Daoy (cell line): ENCODE results near the gene RNF31. TPM values are rescaled to one million over a fixed set of nuclear protein-coding genes. Genes with fewer than 3 reads are reported as not detected.

Source experiments
- DNase-seq: peaks from one replicate; pipeline ENCODE4 v3.0.0-alpha.2; 2015; ENCODE audit warnings: low read depth
- total RNA-seq: library from RNA; depleted of rRNA; stranded (reverse); fragments of >200 nt; shearing (Covaris generic); gene quantifications from 2 replicates; pipeline ENCODE4 v1.2.3, GENCODE V29; 2014

Gene RNF31
- total RNA-seq, 1 experiment from 2014 or later, result 49.7 TPM

DNA sequence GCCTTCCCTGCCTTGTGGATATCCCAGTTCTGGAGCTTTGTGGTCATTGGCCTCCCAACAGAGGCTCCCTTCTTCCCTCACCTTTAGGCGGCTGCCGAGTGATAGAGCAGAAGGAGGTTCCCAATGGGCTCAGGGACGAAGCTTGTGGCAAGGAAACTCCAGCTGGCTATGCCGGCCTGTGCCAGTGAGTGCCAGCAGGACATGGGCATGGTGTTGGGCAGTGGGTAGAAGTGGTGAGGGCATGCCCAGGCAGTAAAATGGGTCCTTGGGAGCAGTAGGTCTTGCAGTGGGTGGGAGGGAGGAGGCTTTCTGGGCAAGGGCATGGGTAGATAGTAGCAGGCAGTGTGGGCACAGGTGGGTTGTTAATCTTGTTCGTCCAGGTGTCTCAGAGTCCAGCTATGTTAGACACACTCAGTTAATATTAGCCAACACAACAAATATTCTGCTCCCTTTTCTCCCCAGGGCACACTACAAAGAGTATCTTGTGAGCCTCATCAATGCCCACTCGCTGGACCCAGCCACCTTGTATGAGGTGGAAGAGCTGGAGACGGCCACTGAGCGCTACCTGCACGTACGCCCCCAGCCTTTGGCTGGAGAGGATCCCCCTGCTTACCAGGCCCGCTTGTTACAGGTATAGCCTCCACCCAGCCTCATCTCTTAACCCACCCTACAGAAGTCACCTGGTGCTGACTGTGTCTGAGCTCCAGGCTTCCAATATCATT is 12.6 kb downstream of the RNF31 start:
- no peak for DNase-seq

DNA sequence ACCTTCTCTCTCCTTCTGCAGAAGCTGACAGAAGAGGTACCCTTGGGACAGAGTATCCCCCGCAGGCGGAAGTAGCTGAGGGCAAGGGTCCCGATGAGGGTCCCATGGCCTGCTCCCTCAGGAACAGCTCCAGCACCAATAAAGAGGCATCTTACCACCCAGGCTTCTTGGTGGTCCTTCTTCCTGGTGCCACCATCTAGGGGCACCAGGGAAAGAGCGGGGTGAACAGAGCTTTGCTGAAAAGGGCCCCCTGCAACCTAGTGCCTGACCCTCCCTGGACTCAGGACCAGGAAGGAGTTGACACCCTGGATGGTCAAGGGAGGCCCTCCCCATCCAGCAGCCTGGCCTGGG is 13.2 kb downstream of the RNF31 start:
- DNase-seq, result no peak

DNA sequence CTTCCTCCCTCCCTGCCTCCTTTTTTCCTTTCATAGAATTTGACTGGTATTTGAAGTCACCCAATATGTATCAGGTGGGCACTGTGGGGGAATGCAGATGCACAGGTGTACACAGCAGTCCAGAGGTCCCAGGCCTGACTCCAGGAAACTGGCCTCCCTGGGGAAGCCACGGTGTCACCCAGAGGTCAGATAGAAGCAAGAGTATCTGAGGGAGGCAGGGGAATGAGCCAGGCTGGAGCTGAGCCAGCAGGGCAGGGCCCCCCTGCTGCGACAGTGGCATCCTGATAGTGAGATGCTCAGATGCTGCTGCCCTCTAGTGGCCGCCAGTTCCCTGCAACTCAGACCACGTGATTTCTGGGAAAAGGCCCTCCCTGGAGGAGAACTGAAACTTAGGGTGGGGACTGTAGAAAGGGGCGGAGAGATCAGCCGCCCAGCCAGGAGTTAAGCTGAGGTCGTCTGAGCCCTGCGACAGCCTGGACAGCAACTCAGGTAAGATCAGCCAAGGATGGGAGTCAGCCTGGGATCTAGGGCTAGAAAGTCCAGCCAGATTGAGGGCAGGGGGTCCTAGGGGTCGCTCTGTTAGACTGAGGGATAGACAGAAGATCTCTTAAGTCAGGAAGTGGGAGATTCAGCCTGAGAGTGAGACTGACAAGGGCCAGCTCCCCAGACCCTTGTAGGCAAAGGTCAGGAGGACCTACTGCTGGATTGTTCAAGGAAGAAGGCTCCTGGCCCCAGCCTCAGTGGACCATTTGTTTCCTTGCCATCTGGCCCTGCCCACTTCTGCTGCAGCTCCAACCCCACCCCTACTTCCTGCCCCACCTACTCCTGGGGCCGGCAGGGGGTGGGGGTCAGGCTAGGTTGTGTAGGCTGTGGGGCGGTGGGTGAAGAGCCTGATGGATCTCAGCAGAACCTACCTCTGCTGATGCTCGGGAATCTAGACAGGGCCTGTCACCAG is 13.8 kb downstream of the RNF31 start, which contains the start of gene IRF9:
TSS of gene IRF9 (plus strand) at position 416 of the 955 bp plus-strand sequence. CDS start 880 bp downstream, outside the sequence.
- DNase-seq, result peak; percentile 97

DNA sequence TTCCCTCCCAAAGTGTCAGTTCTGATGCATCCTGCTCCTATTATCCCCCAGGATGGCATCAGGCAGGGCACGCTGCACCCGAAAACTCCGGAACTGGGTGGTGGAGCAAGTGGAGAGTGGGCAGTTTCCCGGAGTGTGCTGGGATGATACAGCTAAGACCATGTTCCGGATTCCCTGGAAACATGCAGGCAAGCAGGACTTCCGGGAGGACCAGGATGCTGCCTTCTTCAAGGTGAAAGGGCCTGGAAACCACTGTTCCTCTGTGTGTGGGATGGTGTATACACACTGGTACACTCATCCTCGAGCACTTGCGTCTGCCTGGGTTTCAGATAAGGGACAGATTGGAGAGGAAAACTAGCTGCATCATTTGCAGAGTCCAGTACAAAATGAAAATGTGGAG is 14.8 kb downstream of the RNF31 start:
- DNase-seq, result no peak

DNA sequence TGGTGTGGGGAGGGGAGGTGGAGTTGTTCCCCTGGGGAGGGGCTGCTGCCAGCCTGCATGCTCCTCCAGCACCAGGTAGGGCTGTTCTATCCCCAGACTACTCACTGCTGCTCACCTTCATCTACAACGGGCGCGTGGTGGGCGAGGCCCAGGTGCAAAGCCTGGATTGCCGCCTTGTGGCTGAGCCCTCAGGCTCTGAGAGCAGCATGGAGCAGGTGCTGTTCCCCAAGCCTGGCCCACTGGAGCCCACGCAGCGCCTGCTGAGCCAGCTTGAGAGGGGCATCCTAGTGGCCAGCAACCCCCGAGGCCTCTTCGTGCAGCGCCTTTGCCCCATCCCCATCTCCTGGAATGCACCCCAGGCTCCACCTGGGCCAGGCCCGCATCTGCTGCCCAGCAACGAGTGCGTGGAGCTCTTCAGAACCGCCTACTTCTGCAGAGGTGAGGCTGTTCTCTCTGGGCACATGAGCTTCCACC is 17.3 kb downstream of the RNF31 start:
- DNase-seq, result no peak

DNA sequence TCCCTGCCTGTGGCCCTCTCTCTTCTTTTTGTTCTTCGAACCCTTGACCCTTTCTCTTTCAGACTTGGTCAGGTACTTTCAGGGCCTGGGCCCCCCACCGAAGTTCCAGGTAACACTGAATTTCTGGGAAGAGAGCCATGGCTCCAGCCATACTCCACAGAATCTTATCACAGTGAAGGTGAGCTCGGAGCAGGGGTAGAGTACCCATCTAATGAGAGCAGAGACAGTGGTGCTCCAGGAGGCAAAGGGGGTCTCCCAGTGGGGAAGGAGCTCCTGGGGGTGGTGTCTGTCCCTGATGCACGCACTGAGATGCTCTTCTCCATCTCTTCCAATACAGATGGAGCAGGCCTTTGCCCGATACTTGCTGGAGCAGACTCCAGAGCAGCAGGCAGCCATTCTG is 18.5 kb downstream of the RNF31 start:
- no peak for DNase-seq

DNA sequence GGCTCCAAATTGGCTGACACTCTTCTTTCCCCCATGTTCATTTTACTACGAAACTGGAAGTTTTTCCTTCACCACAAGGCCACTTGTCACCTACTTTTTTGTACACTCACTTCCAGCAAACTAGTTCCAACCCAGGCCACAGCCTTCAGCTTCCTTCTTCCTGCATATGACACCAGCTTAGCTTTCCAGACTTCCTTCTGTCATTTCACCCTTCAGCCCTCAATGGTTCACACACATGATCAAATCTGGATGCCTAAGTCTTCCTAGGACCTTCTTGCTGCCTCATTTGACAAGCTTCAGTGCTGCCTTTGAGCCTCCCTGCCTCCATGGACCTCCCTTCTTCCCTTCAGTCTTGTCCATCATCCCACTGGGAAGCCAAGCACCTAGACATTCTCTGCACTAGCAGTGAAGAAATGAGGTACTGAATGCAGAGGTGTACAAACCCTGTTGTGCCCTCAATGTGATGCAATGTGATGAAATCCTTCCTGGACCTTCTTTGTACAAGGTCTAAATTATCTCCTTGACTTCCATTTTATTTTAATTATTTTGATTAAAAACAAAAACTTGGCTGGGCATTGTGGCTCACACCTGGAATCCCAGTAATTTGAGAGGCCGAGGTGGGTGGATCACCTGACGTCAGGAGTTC is 20.3 kb downstream of the RNF31 start:
- DNase-seq, result no peak

DNA sequence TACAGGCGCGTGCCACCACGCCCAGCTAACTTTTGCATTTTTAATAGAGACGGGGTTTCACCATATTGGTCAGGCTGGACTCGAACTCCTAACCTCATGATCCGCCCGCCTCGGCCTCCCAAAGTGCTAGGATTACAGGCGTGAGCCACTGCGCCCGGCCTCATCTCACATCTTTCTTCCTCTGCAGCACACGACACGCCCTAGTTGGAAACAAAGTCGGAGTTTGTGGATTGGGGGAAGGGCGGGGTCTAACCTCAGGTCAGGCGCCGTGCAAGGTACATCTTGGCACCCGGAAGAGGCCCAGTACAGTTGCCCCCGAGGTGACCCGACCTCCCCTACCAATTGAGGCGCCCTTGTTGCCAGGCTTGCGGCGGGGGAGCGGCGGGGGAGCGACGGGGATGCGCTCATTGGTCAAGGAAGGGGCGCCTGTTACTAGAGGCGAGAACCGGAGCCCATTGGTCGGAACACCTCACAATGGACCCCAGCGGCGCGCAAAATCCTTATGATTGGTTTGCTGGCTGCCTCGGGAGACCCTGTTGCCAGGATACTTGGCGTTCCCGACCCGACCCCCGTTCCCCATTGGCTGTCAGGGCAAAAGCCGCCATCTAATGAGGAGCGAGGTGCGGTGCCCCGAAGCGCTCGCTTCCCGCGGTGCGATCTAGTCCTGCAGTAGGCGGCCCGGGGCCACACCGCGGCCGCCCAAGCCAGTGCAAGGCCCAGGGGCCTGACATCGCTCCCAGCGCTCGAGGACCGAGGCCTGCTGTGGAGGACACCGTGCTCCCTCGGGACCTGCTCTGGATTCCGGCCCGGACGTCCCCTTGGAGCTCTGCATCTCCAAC is 24.3 kb downstream of the RNF31 start, which contains the start of gene REC8:
TSS of gene REC8 (plus strand) at position 659 of the 839 bp plus-strand sequence. CDS start 473 bp downstream, outside the sequence.
- no peak for DNase-seq

DNA sequence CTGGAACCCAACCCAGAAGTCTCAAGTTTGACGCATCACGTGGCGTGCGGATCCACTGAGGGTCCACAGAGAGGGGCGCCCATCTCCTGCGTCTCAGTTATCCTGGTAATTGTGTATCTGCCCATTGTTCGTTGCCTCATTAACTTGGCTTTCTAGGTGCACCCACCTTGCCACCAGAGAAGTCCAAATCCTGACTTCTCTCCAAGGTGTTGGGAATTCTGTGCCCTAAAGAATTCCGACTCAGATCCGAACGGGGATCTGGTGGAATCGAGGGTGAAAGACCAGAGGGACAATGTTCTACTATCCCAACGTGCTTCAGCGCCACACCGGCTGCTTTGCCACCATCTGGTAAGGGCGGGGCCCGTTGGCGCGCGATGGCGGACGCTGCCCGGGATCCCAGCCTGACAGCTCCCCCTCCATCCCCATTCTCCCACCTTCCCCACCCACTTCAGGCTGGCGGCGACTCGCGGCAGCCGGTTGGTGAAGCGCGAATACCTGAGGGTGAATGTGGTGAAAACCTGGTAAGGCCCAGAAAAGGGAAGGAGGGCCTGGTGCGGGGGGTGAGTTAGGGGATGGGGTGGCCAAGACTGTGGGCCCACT is 25.1 kb downstream of the RNF31 start:
- DNase-seq, result no peak

DNA sequence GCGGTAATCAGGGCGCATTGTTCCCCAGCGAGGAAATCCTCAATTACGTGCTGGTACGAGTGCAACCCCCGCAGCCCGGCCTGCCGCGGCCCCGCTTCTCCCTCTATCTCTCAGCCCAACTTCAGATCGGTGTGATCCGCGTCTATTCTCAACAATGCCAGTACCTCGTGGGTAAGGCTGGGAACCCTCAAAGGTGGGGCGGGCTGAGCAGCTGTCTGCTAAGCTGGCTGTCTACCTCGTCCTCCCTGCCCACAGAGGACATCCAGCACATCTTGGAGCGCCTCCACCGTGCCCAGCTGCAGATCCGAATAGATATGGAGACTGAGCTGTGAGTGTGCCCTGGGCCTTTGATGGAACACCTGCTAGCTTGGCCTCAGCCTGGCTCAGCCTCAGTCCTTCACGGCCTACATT is 25.6 kb downstream of the RNF31 start:
- no peak for DNase-seq

DNA sequence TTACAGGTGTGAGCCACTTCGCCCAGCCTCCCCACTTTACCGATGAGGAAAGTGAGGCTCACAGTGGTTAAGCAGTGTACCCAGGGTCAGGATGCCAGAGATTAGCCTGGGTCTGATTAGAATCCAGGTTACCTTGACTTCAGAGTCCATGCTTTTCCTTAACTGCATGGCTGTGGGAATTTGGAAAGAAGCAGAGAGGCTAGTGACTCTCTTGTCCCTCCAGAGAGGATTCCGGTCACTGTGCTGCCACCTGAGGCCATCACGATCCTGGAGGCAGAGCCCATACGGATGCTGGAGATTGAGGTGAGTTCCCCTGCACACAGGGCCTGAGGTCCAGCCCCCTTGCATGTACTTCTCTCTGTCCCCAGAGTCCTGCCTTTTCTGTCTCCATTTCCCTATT is 29.3 kb downstream of the RNF31 start:
- no peak for DNase-seq

DNA sequence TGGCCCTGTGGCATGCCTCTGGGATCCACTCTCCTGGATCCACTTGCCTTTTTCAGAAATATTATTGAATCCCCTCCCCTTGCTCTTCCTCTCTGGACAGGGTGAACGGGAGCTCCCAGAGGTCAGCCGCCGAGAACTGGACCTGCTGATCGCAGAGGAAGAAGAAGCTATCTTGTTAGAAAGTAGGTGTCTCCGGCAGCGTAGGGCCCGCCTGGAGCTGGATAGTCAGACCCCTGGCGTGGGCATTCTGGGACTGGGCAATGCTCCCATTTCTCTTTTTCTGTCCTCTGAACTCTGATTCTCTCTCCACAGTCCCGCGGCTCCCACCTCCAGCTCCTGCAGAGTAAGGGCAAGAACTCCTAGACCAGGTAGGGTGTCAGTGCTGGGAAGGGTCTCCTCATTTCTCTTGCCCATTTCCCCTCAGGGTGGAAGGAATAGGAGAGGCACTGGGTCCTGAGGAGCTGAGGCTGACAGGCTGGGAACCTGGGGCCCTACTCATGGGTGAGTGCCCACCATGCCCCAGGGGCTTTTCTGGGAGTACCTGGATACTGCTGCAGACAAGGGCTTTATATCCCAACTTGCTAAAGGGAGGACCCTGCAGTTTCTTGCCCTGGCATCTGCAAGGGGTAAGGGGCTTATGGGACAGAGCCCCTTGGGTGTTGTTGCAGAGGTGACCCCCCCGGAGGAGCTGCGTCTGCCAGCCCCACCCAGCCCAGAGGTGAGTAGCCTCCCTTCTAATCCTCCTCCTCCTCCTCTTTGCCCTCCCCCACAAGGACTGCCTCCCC is 29.9 kb downstream of the RNF31 start:
- no peak for DNase-seq

DNA sequence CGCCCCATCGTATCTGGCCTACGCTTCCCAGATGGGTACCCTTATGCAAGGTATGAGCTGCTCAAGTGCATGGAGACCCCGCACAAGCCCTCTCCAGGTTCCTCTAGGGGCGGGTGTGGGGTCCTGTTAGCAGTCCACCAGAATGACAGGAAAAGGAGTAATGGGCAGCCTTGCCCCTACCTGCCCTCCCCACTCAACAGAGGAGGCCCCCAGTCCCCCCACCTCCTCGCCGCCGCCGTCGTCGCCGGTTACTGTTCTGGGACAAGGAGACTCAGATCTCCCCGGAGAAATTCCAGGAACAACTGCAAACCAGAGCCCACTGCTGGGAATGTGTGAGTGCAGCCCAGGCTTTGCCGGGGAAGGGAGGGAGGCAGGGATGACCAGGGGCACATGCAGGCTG is 30.6 kb downstream of the RNF31 start:
- no peak for DNase-seq

DNA sequence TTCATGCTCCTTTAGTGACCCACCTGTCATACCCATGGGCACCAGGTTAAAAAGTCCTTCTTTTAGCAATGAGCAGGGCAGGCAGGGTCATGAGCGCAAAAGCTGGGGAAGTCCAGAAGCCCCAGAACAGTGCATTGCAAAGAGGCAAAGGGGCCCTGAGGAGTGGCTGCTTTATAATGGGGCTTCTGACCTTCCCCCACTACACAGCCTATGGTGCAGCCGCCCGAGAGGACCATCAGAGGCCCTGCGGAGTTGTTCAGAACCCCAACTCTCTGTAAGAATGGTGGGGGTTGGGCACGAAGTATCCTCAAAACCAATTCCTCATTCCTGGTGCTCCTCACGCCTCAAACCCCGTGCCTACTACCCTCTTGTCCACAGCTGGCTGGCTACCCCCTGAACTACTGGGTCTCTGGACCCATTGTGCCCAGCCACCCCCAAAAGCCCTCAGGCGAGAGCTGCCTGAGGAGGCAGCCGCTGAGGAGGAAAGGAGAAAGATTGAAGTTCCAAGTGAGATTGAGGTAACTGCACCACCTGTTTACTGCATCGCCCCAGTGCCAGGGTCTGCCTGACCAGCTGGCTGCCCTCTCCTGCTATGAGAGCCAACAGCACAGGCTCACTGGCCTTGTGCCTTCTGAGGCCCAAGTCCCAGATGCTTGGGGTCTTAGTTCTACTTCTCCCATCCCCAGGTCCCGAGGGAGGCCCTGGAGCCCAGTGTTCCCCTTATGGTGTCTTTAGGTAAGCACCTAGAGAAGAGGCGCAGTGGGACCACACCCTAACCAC is 31.3 kb downstream of the RNF31 start:
- no peak for DNase-seq

DNA sequence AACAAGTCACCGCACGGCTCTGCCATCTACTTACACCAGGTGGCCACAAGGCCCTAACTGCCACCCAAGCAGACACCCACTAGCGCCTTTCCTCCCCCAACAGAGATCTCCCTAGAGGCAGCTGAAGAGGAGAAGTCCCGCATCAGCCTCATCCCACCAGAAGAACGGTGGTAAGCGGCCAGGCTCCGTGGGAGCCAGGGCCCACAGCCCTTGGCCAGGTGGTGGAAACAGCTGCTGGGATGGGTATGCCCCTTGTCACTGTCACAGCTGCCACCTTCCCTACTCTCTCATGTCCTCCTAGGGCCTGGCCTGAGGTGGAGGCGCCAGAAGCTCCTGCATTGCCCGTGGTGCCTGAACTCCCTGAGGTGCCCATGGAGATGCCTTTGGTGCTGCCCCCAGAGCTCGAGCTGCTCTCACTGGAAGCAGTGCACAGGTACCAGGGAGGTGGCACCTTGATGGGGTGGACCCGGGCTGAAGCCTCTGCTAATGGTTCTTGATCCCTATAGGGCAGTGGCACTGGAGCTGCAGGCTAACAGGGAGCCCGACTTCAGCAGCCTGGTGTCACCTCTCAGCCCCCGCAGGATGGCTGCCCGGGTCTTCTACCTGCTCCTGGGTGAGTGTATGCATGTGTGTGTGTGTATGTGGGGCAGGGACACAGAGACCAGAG is 32.1 kb downstream of the RNF31 start:
- DNase-seq, result no peak

DNA sequence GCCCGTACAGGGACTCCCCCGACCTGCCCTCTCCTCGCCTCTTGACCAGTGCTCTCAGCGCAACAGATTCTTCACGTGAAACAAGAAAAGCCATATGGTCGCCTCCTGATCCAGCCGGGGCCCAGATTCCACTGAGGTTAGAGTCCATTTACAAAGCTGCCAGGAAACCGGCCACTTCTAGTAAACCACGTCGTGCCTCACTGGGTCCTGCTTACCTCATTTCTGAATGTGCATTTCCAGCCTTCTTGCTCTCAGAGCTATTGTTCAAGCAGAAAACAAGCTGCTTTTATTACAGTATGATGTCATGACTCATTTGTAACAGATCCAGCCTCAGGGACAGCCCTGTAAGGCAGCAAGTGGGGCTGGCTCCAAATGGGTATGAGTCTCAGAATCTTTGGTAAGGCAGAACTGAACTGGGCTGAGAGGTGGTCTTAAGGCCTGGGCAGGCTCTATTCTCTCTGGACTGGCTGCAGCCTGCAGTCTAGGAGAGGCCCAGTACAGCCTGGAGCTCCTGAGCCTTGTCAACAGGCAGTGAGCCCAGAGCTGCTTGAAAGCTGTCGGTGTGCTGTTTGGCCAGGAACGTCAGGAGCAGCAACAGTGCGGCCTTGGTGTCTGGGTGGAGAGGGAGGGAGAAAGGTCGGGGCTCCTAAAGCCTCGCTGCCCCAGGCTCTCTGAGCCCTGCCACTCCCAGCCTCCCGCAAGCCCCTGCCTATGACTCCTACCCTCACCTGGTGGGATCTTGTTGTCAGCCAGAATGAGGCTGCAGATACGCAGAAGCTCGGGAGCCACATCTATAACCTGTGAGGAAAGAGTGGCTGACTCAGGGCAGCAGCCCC is 32.9 kb downstream of the RNF31 start:
- no peak for DNase-seq

DNA sequence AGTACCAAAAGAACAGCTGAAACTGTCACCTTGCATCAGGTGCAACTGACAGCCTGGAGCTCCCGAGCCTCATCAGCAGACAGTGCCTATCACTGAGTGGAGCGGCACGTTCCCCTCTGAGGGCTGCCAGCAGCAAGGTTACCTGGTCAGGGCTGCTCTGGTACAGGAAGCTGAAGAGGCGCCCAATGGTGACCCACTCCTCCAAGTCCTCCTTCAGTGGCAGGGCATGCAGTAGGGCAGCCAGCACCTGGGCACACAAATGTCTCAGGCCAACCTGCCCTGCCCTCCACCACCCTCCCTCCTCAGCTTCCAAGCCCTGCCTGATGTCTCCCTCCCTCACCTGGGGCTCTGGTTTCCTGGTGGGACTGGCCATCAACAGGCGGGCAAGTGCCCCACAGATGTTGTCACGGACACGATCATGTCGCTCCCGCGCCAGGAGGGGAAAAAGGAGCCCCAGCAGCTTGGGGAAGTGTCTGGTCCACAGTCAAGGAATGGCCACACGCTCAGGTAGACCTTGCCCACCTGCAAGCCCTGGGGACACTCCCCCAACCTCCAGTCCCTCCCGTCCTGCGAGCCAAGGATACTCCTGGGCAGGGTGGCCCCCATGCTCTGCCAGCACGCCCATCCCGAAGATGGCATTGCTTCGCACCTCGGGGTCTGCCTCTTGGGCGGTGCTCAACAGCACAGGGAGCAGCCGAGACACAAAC is 34.2 kb downstream of the RNF31 start:
- no peak for DNase-seq
